Measurements from ENCODE around the gene CABLES1.
A peak's percentile ranks its signal among the peaks of the same experiment; 100 is the strongest.

The CABLES1 gene

DNA sequence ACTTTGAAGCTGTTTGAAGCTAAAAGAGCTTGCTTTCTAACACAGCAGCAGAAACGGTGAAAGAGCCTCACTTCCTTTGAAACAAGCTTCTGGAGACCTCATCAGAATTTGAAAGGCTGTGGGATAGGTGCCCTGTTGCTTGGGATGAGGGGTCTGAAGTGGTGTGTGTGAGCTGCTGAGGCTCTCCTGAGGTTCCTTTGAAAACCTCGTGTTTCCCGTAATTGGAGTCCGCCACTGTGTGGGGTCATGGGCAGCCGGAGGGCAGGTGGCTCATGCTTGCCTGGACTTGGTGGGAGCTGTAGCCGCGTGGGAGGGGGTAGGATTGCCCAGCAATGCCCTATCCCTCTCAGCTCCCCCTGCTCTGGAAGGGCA lies 34.4 kb downstream of the CABLES1 start:
- no peak for DNase-seq (ENCODE audit: low read depth in 2 of 2)

DNA sequence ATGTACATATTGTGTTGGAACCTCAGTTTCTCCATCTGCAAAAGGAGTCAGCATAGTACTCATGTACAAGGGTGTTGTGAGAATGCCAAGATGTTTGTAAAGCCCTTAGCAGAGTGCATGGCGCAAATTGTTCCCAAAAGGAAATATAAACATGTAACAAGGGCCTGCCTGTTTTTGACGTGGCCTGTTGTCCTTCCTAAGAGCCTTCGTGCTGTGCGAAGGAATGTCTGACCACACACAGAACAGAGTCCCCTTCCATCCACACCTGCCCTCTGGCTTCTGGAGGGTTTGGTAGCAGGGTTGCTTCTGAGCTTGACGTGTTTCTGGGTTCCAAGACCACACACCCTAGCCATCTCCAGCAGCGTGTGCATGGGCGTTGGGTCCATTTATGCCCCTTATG lies 34.9 kb downstream of the CABLES1 start:
- no peak for DNase-seq (ENCODE audit: low read depth in 2 of 2)

DNA sequence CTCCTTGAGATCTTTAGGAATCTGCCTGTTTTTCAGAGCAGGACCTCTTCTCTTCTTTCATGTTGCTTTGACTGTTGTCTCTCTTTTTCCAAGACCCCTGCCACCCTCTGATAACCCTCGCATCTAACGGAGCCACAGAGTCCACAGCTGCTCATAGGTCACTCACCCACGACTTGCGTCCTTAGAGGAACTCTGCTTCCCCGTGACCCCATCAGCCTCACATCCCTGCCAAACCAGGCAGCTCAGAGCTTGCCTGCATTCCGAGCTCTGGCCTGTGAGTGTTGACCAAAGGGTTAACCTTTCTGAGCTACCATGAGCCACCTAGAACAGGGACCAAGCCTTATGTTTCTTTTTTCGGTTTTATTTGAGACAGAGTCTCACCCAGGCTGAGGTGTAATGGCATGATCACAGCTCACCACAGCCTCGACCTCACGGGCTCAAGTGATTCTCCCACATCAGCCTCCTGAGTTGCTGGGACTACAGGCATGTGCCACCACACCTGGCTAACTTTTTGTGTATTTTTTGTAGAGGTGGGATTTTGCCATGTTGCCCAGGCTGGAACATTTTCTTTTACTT lies 36.4 kb downstream of the CABLES1 start:
- no peak for DNase-seq (ENCODE audit: low read depth in 2 of 2)

DNA sequence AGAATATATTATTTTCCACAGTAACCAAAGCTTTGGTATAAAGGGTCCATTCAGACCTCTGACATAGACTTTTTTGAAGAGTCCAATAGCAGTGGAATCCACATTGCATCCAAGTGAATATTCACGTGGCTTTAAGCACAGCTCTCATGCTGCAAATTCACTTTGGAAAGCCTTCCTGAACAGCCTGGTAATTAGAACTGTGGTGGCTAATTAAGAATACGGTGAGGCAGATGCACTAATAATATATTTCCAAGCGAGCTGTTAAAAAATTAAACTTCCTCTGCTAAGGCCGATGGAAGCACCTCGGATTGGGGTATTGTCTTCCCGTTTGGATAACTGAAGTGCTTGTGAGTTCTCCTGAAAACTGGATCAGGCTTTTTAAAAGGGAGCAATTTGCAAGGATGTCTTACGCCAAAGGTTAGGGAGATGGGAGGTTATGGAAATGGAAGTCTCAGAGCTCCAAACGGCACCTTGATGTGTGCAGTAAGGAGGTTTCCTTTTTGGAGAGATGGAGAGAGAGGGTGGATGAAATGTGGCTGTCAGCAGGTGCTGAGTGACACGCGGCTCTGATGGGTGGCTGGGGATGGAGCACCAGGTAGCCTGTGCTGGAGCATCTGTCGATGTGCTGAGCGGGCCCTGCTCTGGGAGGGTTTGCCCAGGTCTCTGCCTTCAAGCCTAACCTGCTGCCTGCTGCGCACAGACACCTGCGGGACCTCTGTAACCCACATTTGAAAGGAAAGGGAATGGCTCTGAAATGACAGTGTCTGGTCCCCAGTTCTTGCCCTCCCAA lies 37.5 kb downstream of the CABLES1 start:
- DNase-seq (ENCODE audit: low read depth in 2 of 2): no peak

DNA sequence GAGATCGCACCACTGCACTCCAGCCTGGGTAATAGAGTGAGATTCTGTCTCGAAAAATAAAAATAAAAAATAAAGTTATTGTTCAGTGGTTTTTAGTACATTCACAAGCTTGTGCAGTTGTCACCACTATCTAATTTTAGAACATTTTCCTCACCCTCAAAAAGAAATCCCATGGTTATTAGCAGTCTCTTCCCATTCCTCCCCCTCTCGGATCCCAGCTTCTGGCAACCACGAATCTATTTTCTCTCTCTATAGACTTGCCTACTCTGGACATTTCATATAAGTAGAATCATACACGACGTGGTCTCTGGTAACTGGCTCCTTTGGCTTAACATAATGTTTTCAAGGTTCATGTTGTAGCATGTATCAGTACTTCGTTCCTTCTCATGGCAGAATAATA lies 38.6 kb downstream of the CABLES1 start:
- no peak for DNase-seq (ENCODE audit: low read depth in 2 of 2)

DNA sequence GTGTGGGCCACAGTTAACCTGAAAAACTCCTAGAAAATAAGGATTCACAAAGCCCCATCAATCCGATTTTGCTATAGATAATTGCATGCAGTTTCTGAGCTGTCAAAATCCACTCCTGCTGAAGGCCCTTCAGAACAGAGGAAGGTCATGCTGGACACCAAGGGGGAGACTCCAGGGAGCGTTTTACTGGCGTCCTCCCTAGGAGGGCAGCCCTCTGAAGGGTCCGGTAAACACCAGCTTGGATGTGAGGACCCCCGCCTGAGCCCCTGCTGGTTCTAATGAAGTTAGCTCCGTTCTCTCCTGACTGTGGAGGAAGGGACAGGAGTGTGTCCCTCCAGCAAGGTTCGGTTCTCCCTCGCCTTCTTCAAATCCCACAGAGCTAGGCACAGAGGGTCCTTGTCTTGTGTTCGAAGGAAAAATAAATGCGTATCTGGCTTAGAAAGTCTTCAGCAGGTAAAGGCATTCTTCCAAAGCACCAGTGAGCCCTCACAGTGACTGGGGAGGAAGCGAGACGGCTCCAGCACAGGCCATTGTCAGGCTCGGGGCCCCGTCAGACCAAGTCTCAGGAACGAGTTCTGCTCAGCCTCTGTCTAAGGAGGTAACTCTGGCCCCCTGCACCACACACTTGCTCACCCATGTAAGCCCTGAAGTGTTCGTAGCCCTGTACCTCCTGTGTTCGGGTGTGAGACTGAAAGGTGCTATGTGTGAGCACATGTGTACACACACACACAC lies 41.6 kb downstream of the CABLES1 start:
- no peak for DNase-seq (ENCODE audit: low read depth in 2 of 2)

DNA sequence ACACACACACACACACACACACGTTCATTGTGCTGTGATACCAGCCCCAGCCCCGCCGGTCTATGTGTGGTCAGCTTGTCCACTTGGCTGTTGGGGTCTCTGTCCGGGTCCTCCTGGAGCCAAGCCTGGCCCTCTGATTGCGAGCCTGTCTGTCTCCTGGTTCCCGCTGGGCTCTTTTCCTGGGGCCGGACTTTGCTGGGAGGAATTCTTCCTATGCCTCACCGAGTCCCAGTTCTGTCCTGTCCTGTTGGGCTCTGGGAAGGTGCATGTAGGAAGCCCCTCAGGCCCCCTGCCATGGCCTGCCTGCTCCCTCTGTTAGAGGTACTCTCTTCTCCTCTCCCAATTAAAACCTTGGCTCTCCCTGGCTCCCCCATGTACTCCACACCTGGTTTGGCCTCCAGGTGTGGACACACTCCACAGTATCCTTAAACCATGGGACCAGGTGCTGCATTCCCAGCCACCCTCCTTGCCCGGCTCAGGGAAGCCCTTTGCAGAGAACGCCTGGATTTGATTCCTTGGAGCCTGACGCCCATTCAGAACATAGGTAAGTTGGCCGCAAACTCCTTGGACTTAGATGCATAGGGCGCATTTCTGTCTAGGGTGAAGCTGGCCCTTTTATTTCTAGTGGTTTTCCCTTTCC lies 42.3 kb downstream of the CABLES1 start:
- DNase-seq (ENCODE audit: low read depth in 2 of 2): no peak

DNA sequence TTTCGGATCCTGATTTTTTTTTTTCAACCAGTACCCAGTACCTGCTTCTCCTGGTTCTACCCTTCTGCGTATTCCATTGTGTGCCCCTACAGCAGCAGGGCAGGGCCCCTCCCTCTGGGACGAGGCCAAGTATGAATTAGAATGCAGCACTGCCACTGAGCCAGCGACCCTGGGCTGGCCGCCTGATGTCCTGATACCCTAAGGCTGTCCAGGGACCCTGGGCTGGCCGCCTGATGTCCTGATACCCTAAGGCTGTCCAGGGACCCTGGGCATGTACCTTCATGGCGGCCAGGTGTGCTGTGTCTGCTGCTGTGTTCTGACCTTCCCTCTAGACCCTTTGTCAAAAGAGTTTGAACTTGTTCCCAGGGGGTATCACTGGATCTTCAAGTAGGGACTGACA lies 42.9 kb downstream of the CABLES1 start:
- DNase-seq (ENCODE audit: low read depth in 2 of 2): no peak

DNA sequence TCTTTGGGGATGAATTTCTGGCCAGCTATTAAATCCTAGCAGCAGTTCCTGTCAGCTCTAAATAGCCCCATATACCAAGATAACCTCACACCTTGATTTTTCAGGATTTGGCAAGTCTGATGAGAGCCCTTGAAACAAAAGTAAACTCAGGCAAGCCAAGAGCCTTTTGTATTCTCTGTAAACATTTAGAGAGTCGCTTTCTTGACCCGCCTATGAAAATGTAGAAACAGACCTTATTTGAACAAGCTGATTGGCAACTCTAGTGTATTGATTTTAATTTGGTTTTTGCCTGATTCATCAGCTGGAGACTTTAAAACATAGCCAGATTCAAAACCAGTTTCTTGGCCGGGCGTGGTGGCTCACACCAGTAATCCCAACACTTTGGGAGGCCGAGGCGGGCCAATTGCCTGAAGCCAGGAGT lies 43.4 kb downstream of the CABLES1 start:
- no peak for DNase-seq (ENCODE audit: low read depth in 2 of 2)

DNA sequence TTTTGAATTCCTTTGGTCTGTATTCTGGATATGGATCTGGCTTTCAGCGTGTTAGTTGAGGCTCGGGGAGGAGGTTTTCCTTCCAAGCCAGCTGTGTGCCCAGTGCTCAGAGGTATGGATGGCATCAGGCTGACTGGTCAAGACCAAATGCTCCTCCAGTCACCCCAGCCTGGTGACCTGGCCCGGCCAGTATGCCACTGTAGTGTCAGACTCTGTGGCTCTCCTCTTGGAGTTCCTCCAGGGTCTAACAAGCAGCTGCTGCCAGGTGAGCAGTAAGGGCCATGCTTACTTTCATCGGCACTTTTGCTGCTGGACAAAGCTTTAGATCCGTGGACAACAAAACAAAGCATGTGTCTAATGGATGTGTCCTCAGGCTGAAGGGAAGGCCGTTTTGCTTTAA lies 44.1 kb downstream of the CABLES1 start:
- DNase-seq (ENCODE audit: low read depth in 2 of 2): no peak

DNA sequence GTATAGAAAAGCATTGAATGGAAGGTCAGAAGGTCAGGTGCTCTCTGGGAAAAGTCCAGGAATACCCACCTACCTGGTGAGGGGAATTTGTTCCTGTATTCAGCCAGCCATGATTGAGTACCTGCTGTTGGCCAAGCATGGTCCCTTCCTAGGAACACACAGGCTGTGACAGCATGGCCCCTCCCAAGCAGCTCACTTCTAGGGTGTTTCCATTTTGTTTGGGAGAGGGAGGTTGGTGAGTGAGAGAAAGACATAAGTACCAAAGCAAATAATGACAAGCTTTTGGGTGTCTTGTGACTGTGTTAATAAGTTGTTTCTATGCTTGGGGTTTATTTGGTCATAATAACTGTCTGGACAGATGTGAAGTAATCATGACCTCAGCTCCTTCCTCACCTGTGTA lies 46.3 kb downstream of the CABLES1 start:
- no peak for DNase-seq (ENCODE audit: low read depth in 2 of 2)

DNA sequence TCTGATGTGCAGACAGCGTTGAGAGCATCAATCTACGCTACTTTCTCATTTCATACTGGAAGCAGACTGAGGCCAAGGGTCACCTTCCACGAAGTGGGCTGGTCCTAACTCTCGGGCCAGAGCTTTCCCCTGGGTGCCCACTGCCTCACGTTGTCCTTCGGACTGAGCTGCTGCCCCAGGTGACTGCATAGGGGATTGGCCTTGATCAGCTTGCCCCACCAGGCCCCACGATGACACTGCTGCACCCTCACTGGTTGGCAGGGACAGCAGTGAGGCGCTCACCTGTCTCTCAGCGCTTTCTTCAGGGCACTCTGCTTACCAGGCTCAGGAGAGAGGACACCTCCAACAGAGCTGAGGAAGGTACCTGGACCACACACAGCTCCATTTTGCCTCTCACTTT lies 47.3 kb downstream of the CABLES1 start:
- DNase-seq (ENCODE audit: low read depth in 2 of 2): no peak

DNA sequence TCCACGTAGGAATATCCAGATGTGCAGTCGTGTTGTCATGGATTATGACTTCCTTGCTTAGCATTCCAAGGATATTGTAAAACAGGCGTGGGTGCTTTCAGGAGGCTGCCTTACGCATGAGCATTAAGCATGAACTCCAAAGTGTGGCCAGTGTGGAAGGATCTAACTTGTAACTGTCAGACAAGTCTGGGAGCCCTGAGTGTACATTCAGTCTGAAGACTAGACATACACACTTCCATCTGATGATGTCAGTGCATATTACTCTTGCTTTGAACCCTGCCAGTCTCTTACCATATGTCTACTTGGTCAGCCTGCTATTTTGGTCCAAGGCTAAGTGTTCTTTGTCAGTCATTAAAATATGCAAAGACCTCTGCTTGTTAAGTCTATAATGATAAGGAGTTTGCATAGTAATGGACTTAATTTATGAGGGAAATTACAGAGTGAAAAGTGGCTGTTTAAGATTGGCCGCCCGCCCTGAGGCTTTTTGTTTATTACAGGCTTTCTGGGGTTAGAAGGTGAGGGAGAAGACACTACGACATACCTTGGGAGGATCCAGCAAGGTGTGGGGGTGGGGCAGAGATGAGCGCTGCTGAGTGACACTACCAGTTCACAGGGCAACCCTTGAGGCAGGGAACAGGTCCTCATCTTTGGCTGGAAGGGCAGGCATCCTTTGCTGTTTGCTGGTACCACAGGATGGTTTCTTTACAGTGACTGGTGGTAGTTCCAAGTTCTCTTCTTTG lies 48.3 kb downstream of the CABLES1 start:
- DNase-seq (ENCODE audit: low read depth in 2 of 2): peak; percentile 37 to 46

DNA sequence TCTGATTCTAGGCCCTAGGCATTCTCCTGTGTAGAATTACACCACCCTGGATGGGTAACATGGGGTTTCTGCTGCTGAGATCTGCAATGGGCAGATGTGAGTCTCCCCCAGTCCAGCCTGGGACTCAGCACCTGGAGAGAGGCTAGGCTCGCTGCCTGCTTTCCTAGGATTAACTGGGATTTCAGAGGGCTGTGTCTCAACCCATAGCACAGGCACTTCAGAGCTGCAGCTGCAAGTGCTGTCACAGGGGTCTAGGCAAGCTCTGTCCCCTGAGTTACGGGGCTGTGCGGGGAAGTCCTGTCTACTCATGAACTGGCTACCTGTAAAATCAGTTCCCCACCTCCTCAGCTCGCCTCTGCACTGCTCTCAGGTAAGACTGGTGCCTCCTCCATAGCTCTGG lies 51.5 kb downstream of the CABLES1 start:
- DNase-seq (ENCODE audit: low read depth in 2 of 2): no peak

DNA sequence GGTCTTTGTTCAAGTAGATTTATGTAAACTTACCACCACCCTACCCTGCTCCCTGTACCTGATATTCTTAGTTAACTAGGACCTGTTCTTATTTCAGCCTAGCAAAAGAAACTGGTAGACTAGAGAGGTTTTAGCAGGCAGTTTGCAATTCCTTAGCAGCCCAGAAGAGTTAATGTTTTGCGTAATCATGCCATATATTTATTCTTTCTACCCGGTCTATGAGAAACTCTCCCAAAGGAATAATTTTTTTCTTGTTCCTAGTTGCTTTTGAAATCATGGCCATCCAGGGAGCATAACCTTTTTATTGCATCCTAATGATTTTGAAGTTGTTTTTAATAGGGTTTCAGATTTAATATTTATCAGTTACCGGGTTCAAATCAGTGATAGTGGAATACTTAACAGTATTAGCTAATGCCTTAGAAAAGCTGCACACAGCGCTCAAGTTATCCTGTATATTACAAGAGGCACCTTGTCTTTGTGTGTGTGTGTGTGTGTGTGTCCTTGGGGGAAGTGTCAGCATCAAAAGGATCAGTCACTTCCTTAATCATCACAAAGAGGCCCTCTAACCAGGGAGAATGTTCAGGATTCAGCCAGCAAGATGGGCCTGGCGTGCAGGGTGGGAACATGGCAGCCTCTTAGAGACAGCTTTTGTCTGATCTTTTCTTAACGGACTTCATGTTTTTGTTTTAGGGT lies 52.9 kb downstream of the CABLES1 start:
- no peak for DNase-seq (ENCODE audit: low read depth in 2 of 2)

DNA sequence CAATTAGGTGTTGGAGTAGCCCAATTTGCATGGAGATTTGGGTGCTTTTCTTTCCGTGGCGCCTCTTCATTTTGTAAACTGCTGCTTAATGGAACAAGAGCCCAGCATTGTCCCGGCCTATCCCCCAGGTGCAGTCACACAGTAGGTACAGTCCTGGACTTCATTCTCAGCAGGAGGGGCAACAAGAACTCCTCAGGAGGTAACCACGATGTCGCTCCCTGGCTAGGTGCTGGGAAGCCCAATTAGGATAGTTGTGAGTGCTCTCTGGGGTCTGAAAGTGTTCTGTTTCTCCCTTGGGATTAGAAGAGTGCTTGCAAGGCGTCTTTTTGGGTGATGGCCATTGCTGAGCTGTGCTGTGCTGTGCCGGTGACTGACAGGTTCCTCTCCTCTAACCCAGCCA lies 53.8 kb downstream of the CABLES1 start:
- DNase-seq (ENCODE audit: low read depth in 2 of 2): no peak

DNA sequence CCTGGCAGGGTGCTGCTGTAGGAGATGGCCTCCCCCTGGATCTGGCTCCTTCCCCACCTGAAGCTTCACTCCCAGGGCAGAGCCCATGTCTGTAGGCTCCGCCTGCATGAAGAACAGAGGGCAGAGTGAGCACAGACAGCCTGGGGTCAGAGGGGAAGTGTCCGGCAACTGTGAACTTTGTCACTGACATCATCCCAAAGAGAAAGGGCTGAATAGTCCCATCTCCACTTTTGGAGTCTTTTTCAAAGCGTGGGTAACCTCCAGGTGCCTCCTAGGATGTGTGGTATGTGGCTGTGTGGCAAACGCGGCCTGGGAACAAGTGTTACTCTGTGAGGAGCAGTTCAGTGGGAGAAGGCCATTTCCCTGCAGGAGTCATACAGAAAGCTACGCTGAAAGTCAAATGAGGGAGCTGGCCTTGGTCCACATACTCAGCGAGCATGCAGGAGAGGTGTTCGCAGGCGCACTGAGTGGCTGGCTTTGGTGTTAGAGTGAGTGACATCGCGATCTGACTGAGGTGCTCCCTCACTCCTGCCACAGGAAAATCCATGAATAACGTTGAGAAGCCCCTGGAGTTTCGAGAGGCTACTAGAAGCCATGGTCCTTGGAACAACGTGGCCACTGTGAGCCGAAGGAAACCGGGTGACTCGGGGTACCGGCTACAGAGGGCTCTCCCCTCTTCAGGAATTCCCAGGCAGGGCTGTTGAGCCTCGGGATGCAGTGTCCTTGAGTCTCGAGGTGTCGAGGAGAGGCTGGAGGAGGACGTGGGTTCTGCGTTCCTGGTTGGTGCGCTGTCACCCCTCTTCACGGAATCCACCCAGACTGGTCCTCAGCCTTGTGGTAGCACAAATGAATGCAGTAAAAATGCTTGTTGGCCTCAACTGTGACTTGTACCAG lies 54.7 kb downstream of the CABLES1 start:
- DNase-seq (ENCODE audit: low read depth in 2 of 2): no peak

DNA sequence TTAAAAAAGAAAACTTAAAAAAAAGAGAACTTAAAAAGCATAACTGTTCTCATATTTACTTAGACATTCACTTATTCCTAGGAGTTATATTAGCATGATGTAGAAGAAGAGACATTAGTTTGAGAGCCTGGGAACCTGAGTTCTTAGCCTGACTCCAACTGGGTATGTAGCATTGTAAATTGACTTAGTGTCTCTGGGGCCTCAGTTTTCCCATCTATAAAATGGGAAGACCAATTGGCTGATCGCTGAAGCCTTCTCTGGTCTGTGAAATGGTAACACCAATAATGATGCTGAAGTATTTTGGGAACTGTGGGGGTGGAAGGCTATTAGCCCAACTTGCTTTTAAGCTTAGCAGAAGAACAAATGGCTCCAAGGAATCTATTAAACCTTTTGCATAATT lies 55.9 kb downstream of the CABLES1 start:
- no peak for DNase-seq (ENCODE audit: low read depth in 2 of 2)

DNA sequence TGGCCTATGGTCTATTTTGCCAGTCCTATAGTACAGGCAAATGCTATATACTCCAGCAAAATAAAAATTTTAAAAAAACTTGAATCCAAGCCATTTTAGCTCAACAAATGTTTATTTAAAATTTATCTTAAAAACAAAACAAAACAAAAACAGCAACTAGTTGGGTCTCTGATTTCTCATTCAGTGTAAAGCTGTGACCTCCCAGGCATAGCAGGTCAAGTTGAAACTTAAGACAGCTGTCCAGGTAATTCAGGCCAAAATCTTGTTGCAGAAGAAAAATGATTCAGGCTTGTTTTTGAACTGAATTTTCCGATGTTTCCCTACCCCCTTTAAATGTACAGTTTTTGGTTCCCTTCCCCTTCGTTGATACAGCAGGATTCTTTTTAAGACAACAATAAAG lies 58.5 kb downstream of the CABLES1 start:
- no peak for DNase-seq (ENCODE audit: low read depth in 2 of 2)

All from fibroblast of skin of left biceps (primary cell).